ENCODE data around the gene INPP5B.
A peak's percentile ranks its signal among the peaks of the same experiment; 100 is the strongest.
"Not testable (repeated sequence)": the region's sequence is repeated elsewhere in the genome, so short reads cannot be mapped to it uniquely, and the experiment has no call there.

INPP5B gene

DNA sequence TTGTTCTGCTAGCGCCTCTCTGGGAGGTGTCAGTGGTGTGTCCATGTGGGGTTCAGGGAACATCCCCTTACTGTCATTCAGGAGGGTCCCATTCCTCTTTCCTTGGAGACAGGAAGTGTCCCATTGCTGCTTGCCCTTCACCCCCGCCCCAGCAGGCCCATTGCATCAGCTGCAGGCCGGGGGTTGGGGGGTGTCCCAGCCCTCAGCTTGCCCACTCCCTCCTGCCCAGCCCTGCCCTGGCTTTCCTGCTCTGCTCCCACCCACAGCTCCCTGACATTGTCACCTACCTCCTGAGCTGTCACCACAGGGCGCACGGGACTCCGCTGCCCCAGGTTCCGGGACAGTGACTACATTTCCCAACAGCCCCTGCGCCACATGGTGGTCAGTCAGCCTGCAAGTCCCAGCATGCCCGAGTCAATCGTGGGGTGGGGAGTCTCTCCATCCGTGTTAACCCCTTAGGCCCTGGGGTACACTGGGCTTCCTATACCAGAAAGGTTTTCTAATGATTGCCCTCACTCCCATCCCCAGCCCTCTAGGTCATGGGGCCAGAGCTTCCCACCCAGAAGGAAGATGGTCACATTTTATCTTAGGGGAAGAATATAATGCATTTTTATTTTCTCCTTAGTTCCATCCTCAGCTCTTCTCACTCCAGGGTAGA is at the start of gene INPP5B:
INPP5B (minus strand) TSS at position 351 of the 658 bp plus-strand sequence. CDS start 745 bp downstream, outside the sequence.
- TF ChIP-seq GATA1 (IDR thresholded peaks at IDR 0.05; ENCODE audit: low read depth, low read length) (no peak), POLR2A (IDR thresholded peaks at IDR 0.05; ENCODE audit: low read length) (peak; percentile 65)
- DNase-seq, result peak; percentile 88

DNA sequence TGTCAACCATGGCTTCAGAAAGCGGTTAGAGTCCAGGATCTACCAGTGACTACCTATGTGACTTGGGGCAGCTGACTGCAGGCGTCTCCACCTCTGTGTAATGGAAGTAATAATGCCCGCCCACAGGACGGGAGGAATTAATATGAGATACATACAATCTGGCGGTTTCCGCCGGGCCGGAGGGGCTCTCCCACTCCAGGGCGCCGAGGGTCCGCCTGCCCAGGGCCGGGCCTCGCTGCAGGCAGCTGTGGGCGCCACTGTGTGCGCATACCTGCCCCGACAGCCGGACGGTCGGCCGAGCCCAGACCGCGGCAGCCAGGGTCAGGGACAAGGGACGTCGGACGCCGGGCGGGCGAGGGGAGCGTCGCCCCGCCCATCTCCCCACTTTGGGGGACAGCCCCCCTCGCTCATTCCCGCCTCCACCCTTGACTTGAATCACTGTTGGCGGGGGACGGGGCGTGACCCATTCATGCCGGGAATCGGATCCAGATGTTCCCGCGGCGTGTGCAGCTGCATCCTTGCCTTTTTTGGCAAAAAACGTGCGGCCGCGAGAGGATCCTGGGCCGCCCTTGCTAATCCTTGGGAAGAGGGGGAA is 49.0 kb upstream of the INPP5B start:
- TF ChIP-seq POLR2A (IDR thresholded peaks at IDR 0.05; ENCODE audit: low read length), result peak; percentile 57
- TF ChIP-seq GATA1 (IDR thresholded peaks at IDR 0.05; ENCODE audit: low read depth, low read length), result no peak
- DNase-seq, result no peak

DNA sequence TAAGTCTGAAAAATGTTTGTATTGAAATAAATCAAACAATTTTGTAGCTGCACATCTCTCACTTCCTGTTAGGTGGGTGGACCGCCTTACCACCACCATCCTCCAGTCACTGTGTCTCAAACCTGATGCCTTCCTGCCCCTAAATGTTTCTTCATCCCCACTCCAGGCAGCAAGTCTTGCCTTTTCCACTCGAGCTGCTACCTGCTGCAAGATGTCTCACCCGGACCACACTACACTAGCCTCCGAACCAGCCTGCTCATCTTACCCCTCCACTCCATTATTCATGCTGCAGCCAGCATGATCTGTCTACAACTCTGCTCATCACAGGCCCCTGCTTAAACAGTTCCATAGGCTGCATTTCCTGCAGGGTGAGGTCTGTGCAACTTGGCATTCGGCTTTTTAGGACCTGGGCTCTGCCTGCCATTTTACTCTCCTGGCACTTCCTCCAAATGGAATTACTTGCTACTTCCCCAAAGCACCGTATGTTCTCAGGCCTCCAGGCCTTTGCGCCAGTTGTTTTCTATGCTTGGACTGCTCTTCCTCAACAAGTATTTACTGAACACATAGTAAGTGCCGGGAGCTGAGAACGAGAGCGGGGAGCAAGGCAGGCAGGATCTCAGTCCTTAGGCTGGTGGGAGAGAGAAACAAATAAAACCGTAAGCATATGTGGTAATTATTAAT is 48.2 kb upstream of the INPP5B start:
- no peak for DNase-seq
- TF ChIP-seq GATA1 (IDR thresholded peaks at IDR 0.05; ENCODE audit: low read depth, low read length), result no peak
- TF ChIP-seq POLR2A (IDR thresholded peaks at IDR 0.05; ENCODE audit: low read length), result no peak

DNA sequence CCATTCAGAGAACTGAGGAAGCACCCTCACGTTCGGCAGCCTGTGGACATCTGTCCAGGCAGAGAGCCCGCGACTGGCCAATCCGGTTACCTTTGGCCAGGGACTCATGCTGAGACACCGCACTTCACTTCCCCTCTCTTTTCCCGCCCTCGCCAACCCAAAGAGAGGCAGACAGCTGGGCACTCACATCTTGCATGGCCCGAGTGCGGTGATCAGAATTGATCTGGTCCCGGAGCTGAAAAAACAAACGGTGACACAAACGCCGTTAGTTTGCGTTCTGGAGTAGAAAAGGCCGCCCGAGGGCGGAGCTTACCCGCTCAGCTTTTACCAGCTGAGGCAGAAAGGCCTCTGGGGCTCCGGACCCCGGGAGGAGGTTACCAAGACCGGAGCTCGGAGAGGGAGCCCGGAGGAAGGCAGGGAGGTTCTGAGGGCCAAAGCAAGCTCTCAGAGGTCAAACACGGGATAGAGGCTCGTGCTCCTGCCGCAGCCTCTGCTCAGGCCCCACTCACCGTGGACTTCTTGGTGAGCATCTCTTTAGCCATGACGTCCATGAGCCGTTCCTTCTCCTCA is 42.6 kb upstream of the INPP5B start:
- peak; percentile 73 to 79 for DNase-seq
- no peak for TF ChIP-seq GATA1 (IDR thresholded peaks at IDR 0.05; ENCODE audit: low read depth, low read length)
- no peak for TF ChIP-seq POLR2A (IDR thresholded peaks at IDR 0.05; ENCODE audit: low read length)

DNA sequence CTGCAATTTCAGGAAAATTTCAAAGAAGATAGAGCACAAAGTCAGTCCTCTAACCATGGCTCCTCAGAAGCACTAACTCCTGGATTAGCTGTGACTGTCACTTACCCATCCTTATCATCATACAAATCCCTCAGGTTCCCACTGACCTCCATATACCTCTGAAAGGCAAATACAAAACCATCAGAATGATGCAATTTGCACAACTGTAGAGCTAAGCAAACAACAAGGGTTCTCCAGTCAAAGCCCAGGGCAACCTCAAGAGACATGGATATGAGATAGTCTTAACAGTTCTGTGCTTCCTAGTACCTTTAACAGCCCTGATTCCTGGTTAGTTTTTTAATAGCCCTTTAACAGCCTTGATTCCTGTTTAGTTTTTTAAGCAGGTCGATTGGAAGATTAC is 40.8 kb upstream of the INPP5B start:
- TF ChIP-seq GATA1 (IDR thresholded peaks at IDR 0.05; ENCODE audit: low read depth, low read length) (no peak), POLR2A (IDR thresholded peaks at IDR 0.05; ENCODE audit: low read length) (no peak)
- DNase-seq, result no peak

DNA sequence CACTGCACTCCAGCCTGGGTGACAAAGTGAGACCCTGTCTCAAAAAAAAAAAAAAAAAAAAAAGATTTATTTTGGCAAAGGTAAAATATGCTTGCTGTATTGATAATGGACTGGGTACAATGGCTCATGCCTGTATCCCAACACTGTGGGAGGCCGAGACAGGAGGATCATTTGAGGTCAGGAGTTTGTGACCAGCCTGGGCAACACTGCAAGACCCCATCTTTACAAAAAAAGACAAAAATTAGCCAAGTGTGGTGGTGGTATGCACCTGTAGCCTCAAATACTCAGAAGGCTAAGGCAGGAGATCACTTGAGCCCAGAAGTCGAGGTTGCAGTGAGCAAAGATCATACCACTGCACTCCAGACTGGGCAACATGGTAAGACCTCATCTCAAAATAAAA is 36.7 kb upstream of the INPP5B start:
- no peak for DNase-seq
- TF ChIP-seq GATA1 (IDR thresholded peaks at IDR 0.05; ENCODE audit: low read depth, low read length) (no peak), POLR2A (IDR thresholded peaks at IDR 0.05; ENCODE audit: low read length) (no peak)

DNA sequence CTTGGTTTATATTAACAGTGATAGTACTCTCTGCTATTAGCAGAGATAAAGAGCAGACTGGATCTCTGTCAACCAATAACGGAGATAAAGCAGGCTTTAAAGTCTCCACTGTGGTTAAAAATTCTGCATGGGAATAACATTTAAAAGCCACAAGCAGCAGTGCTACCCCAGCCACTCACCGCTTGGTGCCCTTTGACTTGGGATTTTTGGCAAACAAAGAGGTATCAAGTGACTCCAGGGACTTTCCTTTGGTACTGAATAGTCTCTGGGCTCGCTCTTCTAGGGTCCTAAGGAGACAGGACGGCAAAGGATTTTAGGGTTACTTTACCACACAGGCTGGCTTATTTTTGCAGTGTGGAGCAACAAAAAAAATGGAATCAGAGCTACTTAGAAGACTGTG is 31.7 kb upstream of the INPP5B start:
- no peak for DNase-seq
- TF ChIP-seq GATA1 (IDR thresholded peaks at IDR 0.05; ENCODE audit: low read depth, low read length) (no peak), POLR2A (IDR thresholded peaks at IDR 0.05; ENCODE audit: low read length) (no peak)

DNA sequence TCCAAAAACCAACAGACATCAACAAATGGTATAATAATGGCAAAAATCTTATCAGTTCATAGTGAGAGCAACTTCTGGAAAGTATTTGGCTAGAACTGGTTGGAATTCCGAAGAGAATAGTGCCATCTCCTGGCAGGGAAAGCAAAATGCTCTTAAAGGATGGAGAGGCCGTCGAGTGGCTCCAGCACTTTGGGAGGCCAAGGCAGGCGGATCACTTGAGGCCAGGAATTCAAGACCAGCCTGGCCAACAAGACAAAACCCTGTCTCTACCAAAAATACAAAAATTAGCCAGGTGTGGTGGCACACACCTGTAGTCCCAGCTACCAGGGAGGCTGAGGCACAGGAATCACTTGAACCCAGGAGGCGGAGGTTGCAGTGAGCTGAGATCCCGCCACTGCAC is 28.2 kb upstream of the INPP5B start:
- peak; percentile 54 to 71 for DNase-seq

DNA sequence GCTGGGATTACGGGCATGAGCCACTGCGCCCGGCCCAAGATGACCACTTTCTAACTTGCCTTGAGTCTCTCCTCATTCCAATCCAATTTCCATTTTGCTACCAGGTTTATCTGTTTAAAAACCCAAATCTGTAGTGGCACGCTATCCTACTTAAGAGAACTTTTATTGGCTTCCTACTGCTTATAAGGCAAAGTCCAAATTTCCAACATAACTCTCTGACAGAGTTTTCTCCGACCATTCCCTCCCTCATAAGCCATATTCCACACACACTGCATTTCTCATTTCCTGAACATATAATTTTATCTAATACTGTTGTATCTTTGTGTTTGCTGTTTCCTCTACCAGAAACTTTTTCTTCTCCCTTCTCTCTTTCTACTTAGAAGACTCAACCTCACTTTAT is 27.7 kb upstream of the INPP5B start:
- no peak for TF ChIP-seq GATA1 (IDR thresholded peaks at IDR 0.05; ENCODE audit: low read depth, low read length)
- TF ChIP-seq POLR2A (IDR thresholded peaks at IDR 0.05; ENCODE audit: low read length), result no peak
- DNase-seq, result no peak

DNA sequence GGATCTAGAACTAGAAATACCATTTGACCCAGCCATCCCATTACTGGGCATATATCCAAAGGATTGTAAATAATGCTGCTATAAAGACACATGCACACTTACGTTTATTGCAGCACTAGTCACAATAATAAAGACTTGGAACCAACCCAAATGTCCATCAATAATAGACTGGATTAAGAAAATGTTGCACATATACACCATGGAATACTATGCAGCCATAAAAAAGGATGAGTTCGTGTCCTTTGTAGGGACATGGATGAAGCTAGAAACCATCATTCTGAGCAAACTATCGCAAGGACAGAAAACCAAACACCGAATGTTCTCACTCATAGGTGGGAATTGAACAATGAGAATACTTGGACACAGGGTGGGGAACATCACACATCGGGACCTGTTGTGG is 26.8 kb upstream of the INPP5B start:
- not testable (repeated sequence) for DNase-seq

DNA sequence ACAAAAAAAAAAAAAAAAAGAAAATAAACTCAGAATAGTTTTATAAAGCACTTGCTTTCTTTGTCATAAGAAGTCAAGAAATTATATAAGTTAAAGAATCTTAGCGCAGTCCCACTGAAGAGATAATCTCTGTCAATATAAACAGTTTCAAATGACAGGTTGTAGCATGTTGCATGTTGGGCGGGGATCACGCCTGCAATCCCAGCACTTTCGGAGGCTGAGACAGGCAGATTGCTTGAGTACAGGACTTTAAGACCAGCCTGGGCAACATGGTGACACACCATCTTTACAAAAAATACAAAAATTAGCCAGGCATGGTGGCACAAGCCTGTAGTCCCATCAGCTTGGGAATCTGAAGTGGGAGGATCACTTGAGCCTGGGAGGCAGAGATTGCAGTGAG is 18.4 kb upstream of the INPP5B start:
- no peak for DNase-seq
- TF ChIP-seq GATA1 (IDR thresholded peaks at IDR 0.05; ENCODE audit: low read depth, low read length) (no peak), POLR2A (IDR thresholded peaks at IDR 0.05; ENCODE audit: low read length) (no peak)

DNA sequence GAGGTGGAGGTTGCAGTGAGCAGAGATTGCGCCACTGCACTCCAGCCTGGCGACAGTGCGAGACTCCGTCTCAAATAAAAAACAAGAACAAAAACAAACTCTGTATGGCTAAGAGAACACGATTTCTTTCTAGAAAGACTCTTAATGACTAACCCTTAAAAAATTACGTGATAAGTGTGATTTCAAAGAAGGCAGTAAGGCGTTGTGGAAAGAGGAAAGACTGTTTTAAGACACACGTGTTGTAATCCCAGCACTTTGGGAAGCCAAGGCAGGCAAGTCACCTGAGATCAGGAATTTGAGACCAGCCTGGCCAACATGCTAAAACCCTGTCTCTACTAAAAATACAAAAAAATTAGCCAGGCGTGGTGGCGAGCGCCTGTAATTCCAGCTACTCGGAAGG is 17.3 kb upstream of the INPP5B start:
- not testable (repeated sequence) for DNase-seq

DNA sequence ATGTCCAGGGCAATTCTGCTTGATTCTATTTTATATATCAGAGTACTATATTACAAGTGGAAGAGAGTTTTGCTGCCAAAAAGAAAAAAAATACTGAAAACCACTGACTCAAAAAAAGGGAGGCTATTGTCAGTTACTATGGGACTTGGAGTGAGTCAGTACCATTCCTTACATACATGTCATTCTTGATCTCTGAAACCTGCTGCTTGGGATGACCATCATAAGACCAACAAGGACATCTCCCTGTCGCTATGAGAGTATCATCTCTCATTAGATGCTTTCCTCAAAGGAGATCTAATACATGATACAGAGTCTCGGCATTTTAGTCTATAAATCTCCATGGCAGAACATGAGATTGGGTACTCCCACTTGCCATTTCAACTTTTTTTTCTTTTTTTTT is 11.8 kb upstream of the INPP5B start:
- DNase-seq, result no peak
- TF ChIP-seq GATA1 (IDR thresholded peaks at IDR 0.05; ENCODE audit: low read depth, low read length) (no peak), POLR2A (IDR thresholded peaks at IDR 0.05; ENCODE audit: low read length) (no peak)

DNA sequence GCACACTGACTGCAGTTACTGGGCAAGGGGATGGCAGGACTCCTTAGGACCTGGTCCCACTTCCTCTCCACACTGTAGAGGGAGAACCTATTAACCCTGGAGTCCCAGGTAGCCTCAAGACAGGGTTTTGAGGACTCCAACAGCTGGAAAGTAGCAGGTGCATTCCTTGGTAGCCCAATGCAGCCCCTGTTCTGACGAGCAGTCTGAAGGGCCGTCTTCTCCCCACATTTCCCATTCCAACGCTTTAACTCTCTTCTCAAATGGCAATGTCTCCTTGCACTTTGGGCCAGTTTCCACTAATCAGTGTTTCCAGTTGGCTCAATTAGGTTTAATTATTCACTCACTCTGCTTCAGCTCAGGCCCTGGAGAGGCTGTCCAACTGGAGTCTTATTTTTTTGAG is 8.8 kb upstream of the INPP5B start:
- DNase-seq, result no peak
- TF ChIP-seq GATA1 (IDR thresholded peaks at IDR 0.05; ENCODE audit: low read depth, low read length) (no peak), POLR2A (IDR thresholded peaks at IDR 0.05; ENCODE audit: low read length) (no peak)

Data from erythroblast (primary cell).